DMS 273 (cell line): ENCODE results near the gene KCND2.

Experiments used
- DNase-seq: peaks from one replicate; lab custom pipeline; 2025; ENCODE audit not compliant: unreplicated experiment; lab: John Stamatoyannopoulos, UW

The KCND2 gene

DNA sequence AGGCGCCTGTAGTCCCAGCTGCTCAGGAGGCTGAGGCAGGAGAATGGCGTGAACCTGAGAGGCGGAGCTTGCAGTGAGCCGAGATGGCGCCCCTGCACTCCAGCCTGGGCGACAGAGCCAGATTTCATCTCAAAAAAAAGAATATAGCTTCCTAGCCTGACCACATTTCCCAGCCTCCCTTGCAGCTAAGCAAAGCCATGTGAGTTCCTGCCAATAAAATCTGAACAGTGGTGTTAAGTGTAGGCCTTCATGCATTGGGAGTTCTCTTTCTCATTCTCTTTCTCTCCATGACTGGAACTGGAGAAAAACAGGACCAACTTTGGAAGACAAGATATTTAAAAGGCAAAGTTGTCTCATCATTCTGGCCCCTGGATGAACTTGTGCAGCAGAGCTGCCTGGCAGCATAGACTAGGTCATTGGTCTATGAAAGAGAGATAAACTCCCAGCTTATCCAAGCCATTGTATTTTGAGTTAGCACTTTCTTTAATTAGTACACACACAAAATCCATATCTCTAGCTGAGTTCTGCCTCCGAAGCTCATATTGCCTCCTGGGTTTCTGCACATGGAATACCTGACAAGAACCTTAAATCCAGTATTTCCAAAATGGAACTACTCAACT lies 524.2 kb downstream of the KCND2 start:
- no peak for DNase-seq

DNA sequence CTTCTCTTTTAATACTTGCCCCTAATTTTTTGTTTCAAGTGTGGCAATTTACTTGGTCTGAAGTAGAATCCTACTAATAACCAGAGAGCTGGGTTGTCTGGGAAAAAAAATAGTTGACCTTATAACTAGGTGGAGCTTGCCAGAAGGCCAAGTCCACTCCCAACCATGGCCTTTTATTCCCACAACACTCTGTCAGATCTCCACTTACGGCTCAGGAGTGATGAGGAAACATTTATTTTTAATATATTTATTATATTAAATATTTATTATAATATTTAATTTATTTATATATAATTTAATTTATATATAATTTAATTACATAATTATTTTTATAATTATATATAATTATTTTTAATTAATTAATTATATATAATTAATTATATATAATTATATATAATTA lies 526.2 kb downstream of the KCND2 start:
- DNase-seq: peak; percentile 22
